ENCODE results near the gene NDC1.

The NDC1 gene

DNA sequence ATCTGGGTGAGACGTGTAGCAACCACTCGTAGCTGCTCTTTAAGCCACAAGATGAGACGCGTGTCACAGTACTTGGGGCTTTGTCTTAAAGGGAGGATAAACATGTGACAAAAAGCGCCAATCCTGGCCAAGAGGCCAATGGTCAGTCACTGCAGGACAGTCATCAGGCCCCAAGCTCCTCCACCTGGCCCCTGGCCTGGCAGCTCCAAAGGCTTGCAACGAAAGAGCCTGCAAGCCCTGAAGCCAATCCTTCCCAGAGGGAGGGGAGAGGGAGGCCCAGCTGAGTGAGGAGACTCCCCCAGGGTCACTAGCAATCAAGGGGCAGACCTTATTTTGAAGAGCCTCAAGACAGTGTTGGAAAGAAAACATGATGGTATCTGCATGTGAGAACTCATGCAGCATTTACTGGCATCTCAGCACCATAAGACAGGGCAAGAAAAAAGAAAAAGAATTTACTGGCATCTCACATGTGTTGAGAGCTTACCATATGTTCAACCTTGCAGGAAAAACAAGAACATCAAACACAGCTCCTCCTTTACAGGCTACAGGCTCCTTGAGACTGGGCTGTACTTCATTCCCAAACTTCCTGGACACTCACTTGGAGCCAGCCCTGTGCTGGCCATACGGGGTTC lies 110.5 kb downstream of the NDC1 start:
- TF ChIP-seq POLR2A (IDR thresholded peaks at IDR 0.05; ENCODE audit: low read depth, low read length) = no peak

DNA sequence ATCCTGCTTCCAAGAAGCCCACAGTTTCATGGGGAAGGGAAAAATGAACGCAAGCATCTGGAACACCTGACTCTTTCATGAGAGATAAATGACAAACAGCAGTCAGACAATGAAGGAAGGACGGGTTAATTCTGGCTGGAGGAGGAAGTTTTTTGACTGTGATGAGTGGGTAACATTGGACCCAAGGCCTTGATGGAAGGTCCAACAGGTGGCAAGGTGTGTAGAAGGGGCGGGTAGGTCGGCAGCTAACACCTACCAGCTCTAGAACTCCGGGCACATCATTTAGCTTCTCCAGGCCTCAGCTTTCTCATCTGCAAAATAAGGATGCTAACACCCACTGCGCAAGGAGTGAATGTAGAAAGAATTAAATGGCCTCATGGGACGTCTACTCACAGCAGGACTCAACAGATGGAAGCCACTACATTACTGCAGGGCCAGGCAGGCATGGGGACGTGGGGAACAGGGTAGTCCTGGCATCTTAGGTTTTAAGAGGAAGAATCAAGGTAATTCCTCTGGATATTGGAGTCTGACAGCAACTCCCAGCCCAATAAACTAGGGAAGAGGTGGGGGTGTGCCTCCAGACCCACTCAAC lies 112.0 kb downstream of the NDC1 start:
- no peak for FAIRE-seq
- DNase-seq (ENCODE audit: insufficient read length, low spot score) = no peak
- no peak for TF ChIP-seq POLR2A (IDR thresholded peaks at IDR 0.05; ENCODE audit: low read depth, low read length)

More for the DNA sequence above, 110.5 kb downstream of the NDC1 start:
- DNase-seq (ENCODE audit: insufficient read length, low spot score) (no peak), FAIRE-seq (no peak)

DNA sequence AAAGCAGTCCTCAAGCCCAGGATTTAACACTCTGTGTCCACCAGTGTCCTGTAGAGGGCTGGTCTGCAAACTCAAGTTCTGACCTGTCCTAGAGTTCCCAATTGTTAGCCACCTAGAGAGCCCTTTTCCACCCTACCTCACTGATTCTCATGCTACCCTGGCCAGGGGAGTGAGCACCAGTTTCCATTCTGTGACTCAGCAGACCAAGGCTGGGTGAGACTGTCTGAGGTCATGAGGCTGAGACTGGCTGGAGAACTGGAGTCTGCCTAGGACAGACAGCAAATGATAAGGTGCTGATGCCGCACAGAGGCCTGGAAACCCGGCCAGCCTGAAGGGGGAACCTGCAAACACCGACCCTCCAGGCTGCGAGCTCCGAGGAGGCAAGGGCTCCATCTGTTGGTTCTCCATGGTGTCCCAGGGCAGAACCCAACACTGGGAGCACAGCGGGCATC lies 112.8 kb downstream of the NDC1 start:
- FAIRE-seq (no peak), DNase-seq (ENCODE audit: insufficient read length, low spot score) (no peak)
- TF ChIP-seq POLR2A (IDR thresholded peaks at IDR 0.05; ENCODE audit: low read depth, low read length) = no peak

DNA sequence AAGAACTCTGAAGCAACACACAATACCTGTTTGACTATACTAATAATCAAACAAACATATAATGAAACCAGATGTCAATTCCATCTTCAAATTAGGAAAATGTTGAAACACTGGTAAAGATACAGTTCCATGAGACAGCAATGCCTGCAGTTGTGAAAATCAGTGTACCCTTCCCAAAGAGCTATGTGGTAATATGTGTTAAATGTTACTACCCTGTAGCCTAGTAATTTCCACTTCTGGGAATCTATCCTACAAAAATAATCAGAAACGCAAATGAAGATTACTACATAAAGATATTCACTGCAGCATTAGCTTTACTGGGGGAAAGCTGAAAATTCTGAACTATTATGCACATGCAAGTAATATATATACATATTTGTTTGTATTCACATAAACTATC lies 116.1 kb downstream of the NDC1 start:
- DNase-seq (ENCODE audit: insufficient read length, low spot score) = no peak
- FAIRE-seq = no peak

DNA sequence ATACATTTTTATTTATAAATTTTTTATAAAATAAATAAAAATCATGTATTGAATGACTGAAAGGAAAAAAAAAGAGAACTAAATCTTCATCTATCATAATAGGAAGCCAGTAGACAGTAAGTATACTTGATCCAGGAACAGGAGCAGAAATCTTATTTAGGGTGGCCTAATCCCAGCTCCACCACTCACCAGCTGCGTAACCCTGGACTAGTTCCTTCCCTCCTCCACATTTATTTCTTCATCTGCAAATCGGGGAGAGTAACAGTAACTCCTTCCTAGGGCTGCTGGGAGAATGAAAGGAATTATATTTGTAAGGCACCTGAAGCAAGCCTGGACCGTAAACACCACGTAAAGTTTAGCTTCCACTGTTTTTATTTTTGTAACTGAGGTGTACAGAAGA lies 117.0 kb downstream of the NDC1 start:
- TF ChIP-seq POLR2A (IDR thresholded peaks at IDR 0.05; ENCODE audit: low read depth, low read length) = no peak
- FAIRE-seq (no peak), DNase-seq (ENCODE audit: insufficient read length, low spot score) (no peak)

More for the DNA sequence above, 116.1 kb downstream of the NDC1 start:
- no peak for TF ChIP-seq POLR2A (IDR thresholded peaks at IDR 0.05; ENCODE audit: low read depth, low read length)

DNA sequence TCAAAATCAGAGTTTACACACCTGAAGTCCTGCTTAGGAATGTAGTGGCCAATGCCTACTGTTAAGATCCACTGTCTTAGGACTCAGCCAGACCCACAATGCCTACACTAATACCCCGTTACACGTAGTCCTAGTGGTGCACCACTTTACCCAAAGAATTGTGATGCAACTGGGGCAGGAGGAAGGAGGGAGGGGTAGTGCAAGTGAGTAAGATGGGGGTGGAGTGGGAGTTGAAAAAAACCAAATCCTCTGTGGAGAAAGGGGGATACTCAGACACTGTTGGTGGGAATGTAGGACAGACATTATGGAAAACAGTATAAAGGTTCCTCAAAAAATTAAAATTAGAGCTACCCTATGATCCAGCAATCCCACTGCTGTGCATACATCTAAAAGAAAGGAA lies 118.6 kb downstream of the NDC1 start:
- FAIRE-seq = no peak
- no peak for DNase-seq (ENCODE audit: insufficient read length, low spot score)
- no peak for TF ChIP-seq POLR2A (IDR thresholded peaks at IDR 0.05; ENCODE audit: low read depth, low read length)

DNA sequence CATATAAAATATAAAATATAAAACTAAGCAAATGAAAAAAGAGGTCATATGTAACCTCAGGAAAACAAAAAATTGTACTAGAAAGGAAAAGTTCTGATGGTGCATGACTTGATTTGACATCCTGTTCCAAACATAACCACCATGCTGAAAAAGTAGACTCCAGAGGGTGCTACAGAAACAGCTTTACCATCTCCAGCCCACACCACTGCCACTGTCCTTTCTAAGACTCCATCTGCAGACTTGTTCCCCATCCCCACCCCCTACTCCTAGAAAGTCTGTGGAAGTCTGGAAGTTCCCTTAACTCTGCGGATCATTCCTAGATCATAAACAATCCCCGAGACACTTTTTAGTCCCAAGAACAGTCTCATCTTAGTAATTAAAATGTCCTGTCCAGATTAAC lies 119.7 kb downstream of the NDC1 start:
- FAIRE-seq = no peak
- DNase-seq (ENCODE audit: insufficient read length, low spot score) = no peak
- no peak for TF ChIP-seq POLR2A (IDR thresholded peaks at IDR 0.05; ENCODE audit: low read depth, low read length)

DNA sequence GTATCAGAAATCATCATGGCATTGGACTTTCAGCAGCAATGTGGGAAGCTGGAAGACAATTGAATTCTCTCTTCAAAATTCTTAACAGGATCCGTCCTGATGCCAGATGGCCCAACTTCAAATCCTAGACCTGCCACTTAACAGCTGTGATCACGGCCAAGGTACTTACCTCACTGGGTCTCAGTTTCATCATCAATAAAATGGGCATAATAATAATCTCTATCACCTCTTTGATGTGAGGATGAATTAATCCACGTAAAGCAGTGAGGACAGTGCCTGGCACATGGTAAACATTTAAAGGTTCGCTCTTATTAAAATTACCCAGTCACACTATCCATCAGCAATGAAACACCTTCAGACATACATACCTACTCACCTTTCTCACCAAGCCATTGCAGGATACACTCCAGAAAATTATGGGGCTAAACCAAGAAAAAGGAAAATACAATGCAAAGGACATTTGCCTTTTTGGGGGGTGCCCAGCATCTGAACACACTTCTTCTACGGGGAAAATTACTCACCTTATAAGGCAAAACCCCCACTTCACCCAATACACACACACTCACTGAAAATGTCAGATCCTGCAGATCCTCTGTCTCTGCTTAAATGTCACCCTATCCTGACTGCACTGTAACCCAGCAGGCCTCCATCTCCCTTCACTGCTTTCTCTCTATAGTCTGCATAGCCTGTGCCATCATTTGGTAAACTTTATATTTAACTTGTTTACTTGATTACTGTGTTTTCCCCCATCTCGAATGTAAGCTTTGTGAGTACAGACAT lies 120.9 kb downstream of the NDC1 start:
- DNase-seq (ENCODE audit: insufficient read length, low spot score) = no peak
- TF ChIP-seq POLR2A (IDR thresholded peaks at IDR 0.05; ENCODE audit: low read depth, low read length) = no peak
- no peak for FAIRE-seq

DNA sequence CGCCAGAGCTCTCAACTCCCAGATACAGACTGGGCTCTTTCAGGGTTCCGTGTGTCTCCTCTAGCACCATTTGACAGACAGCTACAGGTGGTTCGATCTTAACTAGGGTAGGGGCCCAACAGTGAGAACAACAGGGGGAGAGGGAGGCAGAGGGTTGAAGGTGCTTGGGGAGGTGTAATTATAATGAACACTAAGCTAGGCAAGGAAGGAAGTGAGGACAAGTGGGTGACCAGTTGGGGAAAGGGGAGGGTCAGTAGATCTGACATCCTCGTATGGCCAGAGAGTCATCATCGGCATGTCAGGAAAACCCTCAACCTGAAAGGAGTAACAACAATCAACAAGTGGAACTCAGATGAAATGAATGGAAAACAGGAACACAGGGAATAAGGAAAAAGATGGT lies 121.9 kb downstream of the NDC1 start:
- TF ChIP-seq POLR2A (IDR thresholded peaks at IDR 0.05; ENCODE audit: low read depth, low read length) = no peak
- no peak for DNase-seq (ENCODE audit: insufficient read length, low spot score)

DNA sequence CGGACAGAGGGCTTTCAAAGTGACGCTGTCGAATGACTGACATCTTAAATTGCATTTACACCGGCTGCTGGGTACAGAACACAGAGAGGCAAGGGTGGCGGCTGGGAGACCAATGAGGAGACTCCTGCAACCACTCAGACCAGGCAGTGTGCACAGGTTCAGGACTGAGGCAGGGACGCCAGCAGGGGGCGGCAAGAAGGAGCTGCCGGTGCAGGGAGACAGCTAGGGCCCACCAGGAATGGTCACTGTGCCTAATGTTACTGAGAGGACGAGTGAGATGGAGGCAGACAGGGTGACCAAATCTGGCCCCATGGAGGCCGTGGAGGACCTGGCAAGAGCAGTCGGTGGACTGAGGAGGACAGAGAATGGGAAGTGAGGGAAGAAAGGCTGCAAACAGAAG lies 122.6 kb downstream of the NDC1 start:
- no peak for FAIRE-seq
- no peak for DNase-seq (ENCODE audit: insufficient read length, low spot score)
- no peak for TF ChIP-seq POLR2A (IDR thresholded peaks at IDR 0.05; ENCODE audit: low read depth, low read length)

More for the DNA sequence above, 121.9 kb downstream of the NDC1 start:
- FAIRE-seq = no peak

All from H54 (cell line).